Measurements from ENCODE around the gene GNPDA1. TPM values are rescaled to one million over a fixed set of nuclear protein-coding genes. Genes with fewer than 3 reads are reported as not detected.

Gene GNPDA1
- total RNA-seq, 1 experiment from 2014 or later: 54.1 TPM

- Histone ChIP-seq H3F3A (ENCODE audit: insufficient read depth, low read depth) (no peaks in the 10 kb centered on the region; the same call in 1 of the 2 replicates), H3K27ac (no peak overlapping the region), H4K20me1 (ENCODE audit: insufficient read depth) (no peaks in the 10 kb centered on the region), H3K4me2 (no peak overlapping the region), H3K9me2 (ENCODE audit: insufficient read depth) (no peaks in the 10 kb centered on the region), H2AFZ (no peak overlapping the region), H3K27me3 (ENCODE audit: insufficient read depth, low read depth) (no peaks in the 10 kb centered on the region), H3K4me3 (no peak overlapping the region), H3K36me3 (ENCODE audit: low read depth) (no peaks in the 10 kb centered on the region), H3K79me2 (ENCODE audit: low read depth) (no peaks in the 10 kb centered on the region), H3K4me1 (replicated peaks; ENCODE audit: insufficient read depth) (peaks cover 11% of the 10 kb centered on the region), H3K9me3 (ENCODE audit: insufficient read depth, low read depth) (no peaks in the 10 kb centered on the region)
- no peak for TF ChIP-seq EZH2 (IDR thresholded peaks at IDR 0.05; ENCODE audit: low read depth)
- TF ChIP-seq CTCF (conservative IDR thresholded peaks at IDR 0.05): no peak
- CTCF ChIA-PET: interaction anchor here (0.6 to 2.3 kb wide), 5 partner anchors 8 to 296 kb away, joined by 3 to 26 read pairs (median 10); partner anchors contain the start of gene RNF14
- DNase-seq: no peak
- POLR2A ChIA-PET (ENCODE audit: unreplicated experiment): interaction anchor here (0.6 kb wide), 1 partner anchor 8 kb away, joined by 4 read pairs; no protein-coding TSS in a partner anchor
- intact Hi-C loops (cut with micrococcal nuclease; ENCODE audit: unreplicated experiment): loop anchor here (2.0 to 10.0 kb wide), 3 partner anchors 73 to 367 kb away; no protein-coding TSS in a partner anchor
- BruUV-seq (replicated peaks): no TSS peak
Measured at GRCh38 chr5:141961466-141961865, 51.4 kb downstream of the GNPDA1 start.

- Histone ChIP-seq H3K9me3 (ENCODE audit: insufficient read depth, low read depth) (no peaks in the 10 kb centered on the region), H3K4me3 (no peak overlapping the region), H3K4me1 (replicated peaks; ENCODE audit: insufficient read depth) (peaks cover 11% of the 10 kb centered on the region), H3K27ac (no peak overlapping the region), H3K9me2 (ENCODE audit: insufficient read depth) (no peaks in the 10 kb centered on the region), H3K27me3 (ENCODE audit: insufficient read depth, low read depth) (no peaks in the 10 kb centered on the region), H3K36me3 (ENCODE audit: low read depth) (no peaks in the 10 kb centered on the region), H3K79me2 (ENCODE audit: low read depth) (no peaks in the 10 kb centered on the region), H2AFZ (no peak overlapping the region), H4K20me1 (ENCODE audit: insufficient read depth) (no peaks in the 10 kb centered on the region), H3K4me2 (peak overlapping the region; percentile 59), H3F3A (ENCODE audit: insufficient read depth, low read depth) (no peaks in the 10 kb centered on the region; the same call in 1 of the 2 replicates)
- intact Hi-C loops (cut with micrococcal nuclease; ENCODE audit: unreplicated experiment): loop anchor here (1.0 to 10.0 kb wide), 8 partner anchors 72 to 366 kb away; no protein-coding TSS in a partner anchor
- TF ChIP-seq CTCF (conservative IDR thresholded peaks at IDR 0.05) (peak; percentile 90), EZH2 (IDR thresholded peaks at IDR 0.05; ENCODE audit: low read depth) (no peak)
- ChIA-PET CTCF (interaction anchor here (0.6 to 2.3 kb wide), 10 partner anchors 9 to 956 kb away, joined by 3 to 26 read pairs (median 8); partner anchors contain the start of gene RNF14), POLR2A (ENCODE audit: unreplicated experiment) (interaction anchor here (0.6 to 0.7 kb wide), 2 partner anchors 9 to 83 kb away, joined by 3 to 4 read pairs; no protein-coding TSS in a partner anchor)
- no TSS peak for BruUV-seq (replicated peaks)
- peak; percentile 69 to 83 for DNase-seq
Measured at GRCh38 chr5:141960449-141961323, 52.1 kb downstream of the GNPDA1 start.

- Histone ChIP-seq H3K4me2 (no peak overlapping the region), H3K36me3 (ENCODE audit: low read depth) (no peaks in the 10 kb centered on the region), H3K27me3 (ENCODE audit: insufficient read depth, low read depth) (no peaks in the 10 kb centered on the region), H3K4me1 (replicated peaks; ENCODE audit: insufficient read depth) (peaks cover 11% of the 10 kb centered on the region), H3K9me3 (ENCODE audit: insufficient read depth, low read depth) (no peaks in the 10 kb centered on the region), H4K20me1 (ENCODE audit: insufficient read depth) (no peaks in the 10 kb centered on the region), H3F3A (ENCODE audit: insufficient read depth, low read depth) (no peaks in the 10 kb centered on the region; the same call in 1 of the 2 replicates), H2AFZ (no peak overlapping the region), H3K4me3 (no peak overlapping the region), H3K27ac (no peak overlapping the region), H3K79me2 (ENCODE audit: low read depth) (no peaks in the 10 kb centered on the region), H3K9me2 (ENCODE audit: insufficient read depth) (no peaks in the 10 kb centered on the region)
- POLR2A ChIA-PET (ENCODE audit: unreplicated experiment): no interaction called here
- intact Hi-C loops (cut with micrococcal nuclease; ENCODE audit: unreplicated experiment): loop anchor here (1.0 to 10.0 kb wide), 8 partner anchors 71 to 365 kb away; no protein-coding TSS in a partner anchor
- DNase-seq: no peak
- CTCF ChIA-PET: interaction anchor here (0.6 to 2.3 kb wide), 9 partner anchors 9 to 955 kb away, joined by 3 to 26 read pairs (median 3); partner anchors contain the start of genes DELE1 and RNF14
- TF ChIP-seq CTCF (conservative IDR thresholded peaks at IDR 0.05): no peak
- TF ChIP-seq EZH2 (IDR thresholded peaks at IDR 0.05; ENCODE audit: low read depth): no peak
- BruUV-seq (replicated peaks): no TSS peak
Measured at GRCh38 chr5:141960018-141960417, 52.8 kb downstream of the GNPDA1 start.
